HepG2 (cell line): ENCODE data around the gene TRMT2A. TPM values are rescaled to one million over a fixed set of nuclear protein-coding genes. Genes with fewer than 3 reads are reported as not detected.

Experiments used
- ATAC-seq: fragments of 200-7000 bp; cut with Tn5 transposase; 3 replicates; pipeline ENCODE4 v1.9.1; 2020; ENCODE audit warnings: mild to moderate bottlenecking, moderate library complexity
- BruUV-seq: library from RNA; stranded (reverse); fragments of 400-500 nt; replicated peaks from 2 replicates; lab custom pipeline; 2021; lab: Mats Ljungman, UMichigan
- CTCF ChIA-PET: fragments of 300-600 bp; formaldehyde crosslinking; extraction: SDS; loops from one replicate; lab custom pipeline; 2021; ENCODE audit warnings: low total read pairs, inconsistent platforms, low intra/inter-chr PET ratio; lab: Yijun Ruan, JAX
- POLR2A ChIA-PET: fragments of 350-600 bp; sonication (Branson Sonifier 250); formaldehyde crosslinking; loops from one replicate; lab custom pipeline; 2020; ENCODE audit warnings: antibody characterized with exemption, inconsistent platforms; lab: Yijun Ruan, JAX
- DNase-seq: peaks from one replicate; pipeline ENCODE4 v3.0.0-alpha.2; 2015; ENCODE audit warnings: low spot score
- FAIRE-seq: peaks from 3 replicates; lab custom pipeline; 2011; peaks lifted over from hg19 to GRCh38; lab: Jason Lieb, UNC
- H2AFZ ChIP-seq: one replicate; pipeline ENCODE4 v1.6.1; 2011; ENCODE audit warnings: low read length, inconsistent platforms
- H3K27ac ChIP-seq: fragments of 300-600 bp; 3 replicates; pipeline ENCODE4 v1.8.0; 2011; ENCODE audit warnings: mixed run types, mild to moderate bottlenecking, mixed read lengths, low read length, inconsistent platforms; ENCODE audit not compliant: insufficient read depth; ENCODE audit errors: extremely low read length
- H3K27me3 ChIP-seq, 2 experiments: fragments of 200-600 bp in 1 of 2; 2 replicates in 1 of 2; 3 replicates in 1 of 2; pipeline versions ENCODE4 v1.6.0 to v1.8.0; 2011; ENCODE audit warnings: low read length in 2 of 2, mild to moderate bottlenecking in 2 of 2, moderate library complexity in 2 of 2, inconsistent platforms in 1 of 2; ENCODE audit not compliant: insufficient read depth in 2 of 2, control insufficient read depth in 1 of 2
- H3K36me3 ChIP-seq, 2 experiments: fragments of 200-600 bp in 1 of 2; replicated peaks in 1 of 2; 2 replicates in 1 of 2; 3 replicates in 1 of 2; pipeline versions ENCODE4 v1.5.1 to v1.8.0; 2011; ENCODE audit warnings: low read length in 2 of 2, inconsistent platforms in 1 of 2; ENCODE audit not compliant: insufficient read depth in 2 of 2, control insufficient read depth in 1 of 2
- H3K4me1 ChIP-seq: 2 replicates; pipeline ENCODE4 v1.5.1; 2012; ENCODE audit warnings: low read length, inconsistent platforms; ENCODE audit not compliant: insufficient read depth
- H3K4me2 ChIP-seq: 2 replicates; pipeline ENCODE4 v1.6.0; 2011; ENCODE audit warnings: low read depth, low read length, inconsistent platforms
- H3K4me3 ChIP-seq, 3 experiments: fragments of 200-600 bp in 1 of 3; sonication (generic), shearing (Covaris generic) in 1 of 3; replicated peaks in 1 of 3; 2 replicates each; pipeline ENCODE4 v1.5.1; 2011 to 2016; ENCODE audit warnings: low read length in 3 of 3, inconsistent platforms in 2 of 3, low read depth in 2 of 3, mild to moderate bottlenecking in 2 of 3, control low read depth in 1 of 3, mixed read lengths in 1 of 3; ENCODE audit not compliant: insufficient read depth in 1 of 3
- H3K79me2 ChIP-seq: one replicate; pipeline ENCODE4 v1.6.1; 2011; ENCODE audit warnings: low read length, inconsistent platforms; ENCODE audit not compliant: insufficient read depth
- H3K9ac ChIP-seq: 2 replicates; pipeline ENCODE4 v1.6.0; 2011; ENCODE audit warnings: mild to moderate bottlenecking, low read depth, low read length, inconsistent platforms; ENCODE audit not compliant: insufficient read depth
- H3K9me3 ChIP-seq: 2 replicates; pipeline ENCODE4 v1.5.1; 2012; ENCODE audit warnings: mild to moderate bottlenecking, low read length
- H4K20me1 ChIP-seq: 2 replicates; pipeline ENCODE4 v1.6.0; 2011; ENCODE audit warnings: inconsistent platforms, mild to moderate bottlenecking, low read length, moderate library complexity; ENCODE audit not compliant: insufficient read depth
- ATM ChIP-seq: fragments of 450-650 bp; IDR thresholded peaks from 2 replicates; pipeline ENCODE4 v1.7.1; 2017; ENCODE audit warnings: mild to moderate bottlenecking, borderline replicate concordance
- HMGXB4 ChIP-seq, 2 experiments: sonication (generic) in 1 of 2; formaldehyde crosslinking in 1 of 2; IDR thresholded peaks; 2 replicates each; pipeline versions ENCODE4 v1.4.0 to v1.6.1; 2018 to 2020; ENCODE audit warnings: missing genetic modification reagents in 2 of 2, borderline replicate concordance in 1 of 2, low read depth in 1 of 2, mild to moderate bottlenecking in 1 of 2, missing biosample characterization in 1 of 2
- KLF6 ChIP-seq: IDR thresholded peaks from 2 replicates; pipeline ENCODE4 v1.8.0; 2016; ENCODE audit warnings: missing biosample characterization, missing genetic modification reagents
- SMAD9 ChIP-seq: sonication (generic); formaldehyde crosslinking; IDR thresholded peaks from 2 replicates; pipeline ENCODE4 v1.5.1; 2020; ENCODE audit warnings: mild to moderate bottlenecking, missing genetic modification reagents
- SNAPC4 ChIP-seq: sonication (generic); formaldehyde crosslinking; IDR thresholded peaks from 2 replicates; pipeline ENCODE4 v1.4.0; 2020; ENCODE audit warnings: mild to moderate bottlenecking, missing genetic modification reagents
- ZKSCAN1 ChIP-seq: fragments of 150-350 bp; IDR thresholded peaks from 2 replicates; pipeline ENCODE4 v1.6.1; 2014; ENCODE audit warnings: low read length
- ZKSCAN8 ChIP-seq: IDR thresholded peaks from 2 replicates; pipeline ENCODE4 v1.6.1; 2016; ENCODE audit warnings: borderline replicate concordance, missing genetic modification reagents, missing compliant biosample characterization
- ZNF264 ChIP-seq: sonication (generic); formaldehyde crosslinking; IDR thresholded peaks from 2 replicates; pipeline ENCODE4 v1.4.0; 2020; ENCODE audit warnings: missing genetic modification reagents
- ZNF430 ChIP-seq: sonication (generic); formaldehyde crosslinking; IDR thresholded peaks from 2 replicates; pipeline ENCODE4 v1.9.0; 2021; ENCODE audit warnings: mild to moderate bottlenecking, missing genetic modification reagents
- ZNF589 ChIP-seq: sonication (generic); formaldehyde crosslinking; conservative IDR thresholded peaks from 2 replicates; pipeline ENCODE4 v1.8.0; 2022; ENCODE audit warnings: mild to moderate bottlenecking, moderate library complexity, missing genetic modification reagents
- WGBS: methylation state at CpG from one replicate; pipeline ENCODE4 v1.1.6; 2017; ENCODE audit warnings: low lambda C conversion rate; 5-methylcytosine and 5-hydroxymethylcytosine counted together
- in situ Hi-C: cut with HindIII; loops from 2 replicates; pipeline ENCODE4 v1.10.0; 2017; ENCODE audit warnings: low pct_unique_long_range_greater_than_20kb; ENCODE audit not compliant: extremely low pct_ligation_motif_present
- intact Hi-C: fragments of 100-400 bp; cut with micrococcal nuclease; formaldehyde crosslinking; loops from one replicate; pipeline ENCODE4 v1.10.0; 2022; ENCODE audit not compliant: unreplicated experiment
- polyA plus RNA-seq, 8 experiments: library from polyadenylated mRNA; depleted of rRNA in 3 of 8; stranded (reverse) in 7 of 8; unstranded in 1 of 8; fragments of >200 nt; fragmentation: Illumina TruSeq in 4 of 8; extraction: Trizol in 4 of 8; gene quantifications; 2 replicates each; pipeline versions ENCODE4 v1.2.1 to v1.2.3, GENCODE V29; 2011 to 2016; ENCODE audit warnings: low read depth in 4 of 8, missing spikeins in 1 of 8, mixed read lengths in 1 of 8; ENCODE audit not compliant: insufficient read depth in 1 of 8
- total RNA-seq, 5 experiments: library from RNA; depleted of rRNA; stranded (reverse); fragments of >200 nt; fragmentation: Illumina TruSeq; extraction: Trizol; gene quantifications; 2 replicates each; pipeline ENCODE4 v1.2.3, GENCODE V29; 2016; ENCODE audit warnings: low read depth in 1 of 5

TRMT2A gene
- total and polyA plus RNA-seq, 2 of the 13 experiments (the other 11 are each of a cell fraction or from before 2014, with no cell fraction given) = 24.0 to 30.3 TPM

GRCh38 chr22:20099099-20099711 is 17.8 kb downstream of the TRMT2A start:
- Histone ChIP-seq H3K36me3 (peaks cover 29 to 89% of the 10 kb centered on the region in 2 experiments), H3K9ac (no peak overlapping the region), H3K27ac (no peak overlapping the region), H3K4me3 (no peak overlapping the region), H3K27me3 (no peaks in the 10 kb centered on the region), H4K20me1 (no peaks in the 10 kb centered on the region), H3K4me1 (peaks cover 8% of the 10 kb centered on the region; the same call in 1 of the 2 replicates), H3K9me3 (no peaks in the 10 kb centered on the region), H3K4me2 (no peak overlapping the region), H2AFZ (no peak overlapping the region), H3K79me2 (peaks cover 22% of the 10 kb centered on the region)
- TF ChIP-seq HMGXB4 (CRISPR knock-in tag; IDR thresholded peaks at IDR 0.05; ENCODE audit: borderline replicate concordance in 1 of 2, low read depth in 1 of 2) (no peak), ZNF589 (CRISPR knock-in tag) (no peak), ZKSCAN1 (no peak)
- ChIA-PET CTCF (no interaction called here), POLR2A (no interaction called here)
- no peak for ATAC-seq
- BruUV-seq = no TSS peak
- in situ Hi-C loops = no loop called here
- no peak for DNase-seq
- intact Hi-C loops = no loop called here
- no peak for FAIRE-seq
- WGBS = 98% methylated on average over 5 of the region's 6 CpGs

- ATAC-seq (no peak), DNase-seq (no peak), FAIRE-seq (no peak)
- H2AFZ ChIP-seq = no peak overlapping the region
- WGBS = 99% methylated on average over 2 of the region's 2 CpGs
- peaks cover 38 to 89% of the 10 kb centered on the region in 2 experiments for H3K36me3 ChIP-seq
- no peaks in the 10 kb centered on the region for H3K9me3 ChIP-seq
- H3K27me3 ChIP-seq = no peaks in the 10 kb centered on the region
- H3K4me3 ChIP-seq = no peak overlapping the region
- H4K20me1 ChIP-seq = no peaks in the 10 kb centered on the region
- H3K4me1 ChIP-seq = peaks cover 4% of the 10 kb centered on the region; the same call in 1 of the 2 replicates
- no peak overlapping the region for H3K9ac ChIP-seq
- no peak overlapping the region for H3K4me2 ChIP-seq
- H3K79me2 ChIP-seq = peaks cover 13% of the 10 kb centered on the region
- in situ Hi-C loops (no loop called here), intact Hi-C loops (no loop called here)
- H3K27ac ChIP-seq = no peak overlapping the region
- ChIA-PET POLR2A (no interaction called here), CTCF (no interaction called here)
- no TSS peak for BruUV-seq
- no peak for TF ChIP-seq ATM
- no peak for TF ChIP-seq ZKSCAN8
- no peak for TF ChIP-seq SNAPC4 (CRISPR knock-in tag)
- no peak for TF ChIP-seq ZNF264 (CRISPR knock-in tag)
- no peak for TF ChIP-seq ZNF430 (CRISPR knock-in tag)
- TF ChIP-seq KLF6 (CRISPR knock-in tag) = no peak
- TF ChIP-seq SMAD9 (CRISPR knock-in tag) = no peak
Observed at GRCh38 chr22:20096574-20097420, 20.2 kb downstream of the TRMT2A start.
